Globus pallidus (tissue), 1 donor: ENCODE measurements around the gene OR5K3.

Source experiments
- DNase-seq: peaks from one replicate; pipeline ENCODE4 v3.0.0-alpha.2; 2015; ENCODE audit warnings: low spot score

OR5K3 gene

DNA sequence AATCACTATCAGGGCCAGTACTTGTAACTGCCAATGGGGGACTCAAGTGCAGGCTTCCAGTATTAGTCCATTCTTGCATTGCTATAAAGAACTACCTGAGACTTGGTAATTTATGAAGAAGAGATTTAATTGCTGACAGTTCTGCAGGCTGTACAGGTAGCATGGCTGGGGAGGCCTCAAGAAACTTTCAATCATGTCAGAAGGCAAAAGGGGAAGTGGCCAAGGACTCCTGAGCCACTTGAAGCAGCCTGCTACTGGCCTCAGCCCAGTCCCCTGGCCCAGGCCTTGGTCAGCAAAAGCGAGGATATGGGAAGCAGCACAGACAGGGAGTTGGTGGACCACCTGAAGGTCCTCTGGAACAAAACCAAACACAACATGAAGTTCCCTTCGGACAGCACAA is 43.3 kb downstream of the OR5K3 start:
- DNase-seq: no peak

GRCh38 chr3:98434412-98434811 is 43.9 kb downstream of the OR5K3 start:
- no peak for DNase-seq

- DNase-seq: no peak
These were observed 49.8 kb downstream of the OR5K3 start for GRCh38 chr3:98440283-98440682.
